ENCODE measurements around the gene TBC1D22A. TPM values are rescaled to one million over a fixed set of nuclear protein-coding genes. Genes with fewer than 3 reads are reported as not detected.
"Not testable (repeated sequence)": the region's sequence is repeated elsewhere in the genome, so short reads cannot be mapped to it uniquely, and the experiment has no call there.

TBC1D22A gene
- total RNA-seq, 2 donors from 2014 or later, result 11.5 to 15.4 TPM

GRCh38 chr22:47115518-47115890, 353.1 kb downstream of the TBC1D22A start:
- DNase-seq (ENCODE audit: low spot score), result no peak
- H3K4me1 ChIP-seq, result no peaks in the 10 kb centered on the region
- H3K9me3 ChIP-seq, result no peaks in the 10 kb centered on the region
- no peak overlapping the region for H3K4me3 ChIP-seq
- no peak overlapping the region for H3K27ac ChIP-seq
- no peaks in the 10 kb centered on the region for H3K27me3 ChIP-seq
- TF ChIP-seq CTCF (IDR thresholded peaks at IDR 0.05), result no peak
- H3K36me3 ChIP-seq, result no peaks in the 10 kb centered on the region

GRCh38 chr22:47115921-47116320, 353.5 kb downstream of the TBC1D22A start:
- DNase-seq (ENCODE audit: low spot score), result no peak
- H3K4me1 ChIP-seq, result no peaks in the 10 kb centered on the region
- H3K27me3 ChIP-seq, result no peaks in the 10 kb centered on the region
- no peaks in the 10 kb centered on the region for H3K9me3 ChIP-seq
- no peaks in the 10 kb centered on the region for H3K36me3 ChIP-seq
- TF ChIP-seq CTCF (IDR thresholded peaks at IDR 0.05), result no peak
- H3K27ac ChIP-seq, result no peak overlapping the region
- H3K4me3 ChIP-seq, result no peak overlapping the region

DNA sequence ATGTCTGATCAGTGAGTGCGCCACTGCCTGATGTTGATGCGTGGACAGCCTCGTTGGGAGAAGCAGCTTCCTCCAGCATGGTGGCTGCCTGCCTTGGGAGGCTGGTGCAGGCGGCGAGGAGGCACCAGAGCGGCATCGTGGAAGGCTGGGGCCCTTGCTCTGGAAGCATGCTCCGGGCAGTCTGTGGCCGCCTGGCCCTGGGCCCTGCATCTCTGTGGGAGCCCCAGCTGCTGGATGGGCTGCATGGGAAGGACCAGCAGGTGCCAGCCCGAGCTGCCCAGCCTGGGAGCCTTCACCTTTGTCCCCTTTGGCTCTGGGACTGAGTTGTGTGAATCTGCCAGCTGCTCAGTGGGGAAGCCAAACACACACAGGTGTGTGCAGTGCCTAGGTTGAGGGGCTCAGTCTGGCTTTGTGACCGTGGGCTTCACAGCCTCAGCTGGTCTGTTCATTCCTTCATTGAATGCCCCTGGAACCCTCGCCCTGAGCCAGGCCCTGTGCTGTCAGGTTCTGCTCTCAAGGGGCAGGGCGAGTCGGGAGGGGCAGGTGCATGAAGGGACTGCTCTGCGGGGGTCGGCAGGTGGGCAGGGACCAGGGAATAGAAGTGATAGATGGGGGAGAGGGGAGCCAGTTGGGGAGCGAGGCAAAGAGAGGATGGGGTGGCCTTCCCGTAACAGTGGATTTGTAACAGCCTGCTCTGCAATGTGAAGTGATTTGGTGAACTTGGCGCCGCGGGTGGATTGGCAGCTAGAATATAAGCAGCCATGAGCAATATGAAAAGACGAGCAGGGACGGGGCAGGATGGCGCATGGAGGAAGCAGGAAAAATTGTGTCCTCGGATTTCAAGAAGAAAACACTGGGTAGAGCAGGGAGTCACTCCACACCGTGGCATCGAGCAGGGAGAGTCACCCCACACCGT, 354.2 kb downstream of the TBC1D22A start:
- no peaks in the 10 kb centered on the region for H3K9me3 ChIP-seq
- DNase-seq (ENCODE audit: low spot score), result no peak
- no peak for TF ChIP-seq CTCF (IDR thresholded peaks at IDR 0.05)
- no peak overlapping the region for H3K27ac ChIP-seq
- no peaks in the 10 kb centered on the region for H3K4me1 ChIP-seq
- H3K27me3 ChIP-seq, result no peaks in the 10 kb centered on the region
- no peak overlapping the region for H3K4me3 ChIP-seq
- no peaks in the 10 kb centered on the region for H3K36me3 ChIP-seq

- H3K4me1 ChIP-seq; H3K27me3 ChIP-seq; H3K9me3 ChIP-seq; H3K36me3 ChIP-seq; H3K4me3 ChIP-seq; DNase-seq (ENCODE audit: low spot score); H3K27ac ChIP-seq: not testable (repeated sequence)
Observed at GRCh38 chr22:47117442-47117841, 355.0 kb downstream of the TBC1D22A start.

DNA sequence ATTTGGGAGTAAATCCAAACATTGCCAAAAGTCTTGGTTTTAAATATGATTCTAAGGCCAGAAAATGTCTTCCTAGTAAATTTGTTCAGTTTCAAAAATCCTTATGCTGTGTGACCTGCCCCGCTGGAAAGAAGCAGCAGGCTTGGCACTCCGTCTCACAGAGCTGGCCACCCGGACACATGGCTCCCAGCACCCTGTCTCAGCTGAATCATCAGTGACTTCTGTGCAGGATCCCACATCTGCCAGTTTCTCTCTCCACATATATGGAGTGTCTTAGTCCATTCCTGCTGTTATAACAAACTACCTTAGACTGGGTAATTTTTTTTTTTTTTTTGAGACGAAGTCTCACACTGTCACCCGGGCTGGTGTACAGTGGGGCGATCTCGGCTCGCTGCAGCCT, 356.7 kb downstream of the TBC1D22A start:
- no peak for DNase-seq (ENCODE audit: low spot score)
- TF ChIP-seq CTCF (IDR thresholded peaks at IDR 0.05), result no peak
- Histone ChIP-seq H3K4me3 (no peak overlapping the region), H3K27me3 (no peaks in the 10 kb centered on the region), H3K36me3 (no peaks in the 10 kb centered on the region), H3K27ac (no peak overlapping the region), H3K4me1 (no peaks in the 10 kb centered on the region), H3K9me3 (no peaks in the 10 kb centered on the region)

DNA sequence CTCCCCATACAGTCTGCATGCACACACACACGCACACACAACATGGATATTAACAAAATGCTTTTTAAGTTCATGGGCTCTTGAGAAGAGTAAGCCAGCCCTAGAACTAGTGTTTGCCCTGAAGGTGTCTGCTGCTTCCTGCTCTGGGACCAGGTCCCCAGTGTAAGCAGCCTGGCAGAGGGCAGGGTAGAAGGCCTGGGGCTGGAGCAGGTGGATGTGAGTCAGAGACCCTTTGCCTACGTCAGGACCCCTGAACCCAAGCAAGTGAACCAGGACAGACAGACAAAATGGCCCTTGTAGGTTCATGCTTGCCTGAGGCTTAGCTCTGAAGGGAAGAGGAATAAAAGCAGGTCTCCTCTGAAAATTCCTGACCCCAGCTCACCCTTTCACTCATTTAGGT, 357.9 kb downstream of the TBC1D22A start:
- Histone ChIP-seq H3K4me1 (no peaks in the 10 kb centered on the region), H3K4me3 (no peak overlapping the region), H3K27me3 (no peaks in the 10 kb centered on the region), H3K27ac (no peak overlapping the region), H3K36me3 (no peaks in the 10 kb centered on the region), H3K9me3 (no peaks in the 10 kb centered on the region)
- DNase-seq (ENCODE audit: low spot score), result no peak
- TF ChIP-seq CTCF (IDR thresholded peaks at IDR 0.05), result no peak

All from right atrium auricular region (tissue), 2 donors.